K562 (cell line): Measurements from ENCODE around the gene NMT2. TPM values are rescaled to one million over a fixed set of nuclear protein-coding genes. Genes with fewer than 3 reads are reported as not detected.

Experiments used
- ATAC-seq: fragments of 200-7000 bp; cut with Tn5 transposase; 3 replicates; pipeline ENCODE4 v1.9.1; 2020; ENCODE audit warnings: moderate library complexity
- BruUV-seq: library from RNA; stranded (reverse); fragments of 400-500 nt; replicated peaks from 2 replicates; lab custom pipeline; 2021; lab: Mats Ljungman, UMichigan
- CTCF ChIA-PET: fragments of 300-600 bp; formaldehyde crosslinking; extraction: SDS; loops from one replicate; lab custom pipeline; 2021; ENCODE audit warnings: low intra/inter-chr PET ratio; lab: Yijun Ruan, JAX
- POLR2A ChIA-PET: fragments of 300-600, 350-650 bp; sonication (Branson Sonifier 250); formaldehyde crosslinking; extraction: SDS; loops from one replicate; lab custom pipeline; 2021; ENCODE audit warnings: antibody characterized with exemption, inconsistent platforms; lab: Yijun Ruan, JAX
- DNase-seq, 4 experiments: peaks; one replicate each; pipeline versions ENCODE4 v3.0.0 to v3.0.0-alpha.2; 2011 to 2018; ENCODE audit warnings: low spot score in 3 of 4, mixed read lengths in 3 of 4; ENCODE audit errors: extremely low read depth in 1 of 4
- FAIRE-seq: peaks from 2 replicates; lab custom pipeline; 2011; peaks lifted over from hg19 to GRCh38; lab: Jason Lieb, UNC
- H2AFZ ChIP-seq: 2 replicates; pipeline ENCODE4 v1.6.0; 2011; ENCODE audit warnings: low read depth, low read length, control low read depth, inconsistent platforms
- H3K27ac ChIP-seq: fragments of 200-600 bp; 3 replicates; pipeline ENCODE4 v1.8.0; 2011; ENCODE audit warnings: low read depth, mild to moderate bottlenecking, control low read depth, inconsistent platforms, low read length, moderate library complexity, mixed read lengths; ENCODE audit errors: extremely low read depth
- H3K27me3 ChIP-seq, 2 experiments: fragments of 300-600 bp in 1 of 2; 2 replicates in 1 of 2; 3 replicates in 1 of 2; pipeline versions ENCODE4 v1.6.0 to v1.8.0; 2011; ENCODE audit warnings: inconsistent platforms in 2 of 2, low read length in 2 of 2, mild to moderate bottlenecking in 1 of 2, mixed read lengths in 1 of 2, moderate library complexity in 1 of 2; ENCODE audit not compliant: control insufficient read depth in 2 of 2, insufficient read depth in 2 of 2
- H3K36me3 ChIP-seq: fragments of 300-600 bp; 3 replicates; pipeline ENCODE4 v1.8.0; 2011; ENCODE audit warnings: mild to moderate bottlenecking, low read length, inconsistent platforms; ENCODE audit not compliant: control insufficient read depth, insufficient read depth
- H3K4me1 ChIP-seq, 2 experiments: fragments of 200-600 bp in 1 of 2; replicated peaks in 1 of 2; 2 replicates in 1 of 2; 3 replicates in 1 of 2; pipeline versions ENCODE4 v1.5.1 to v1.8.0; 2011; ENCODE audit warnings: inconsistent platforms in 2 of 2, low read length in 2 of 2, mild to moderate bottlenecking in 1 of 2, mixed read lengths in 1 of 2, moderate library complexity in 1 of 2; ENCODE audit not compliant: control insufficient read depth in 2 of 2, insufficient read depth in 2 of 2
- H3K4me2 ChIP-seq: 2 replicates; pipeline ENCODE4 v1.6.1; 2011; ENCODE audit warnings: low read length, control low read depth, inconsistent platforms, mixed read lengths; ENCODE audit not compliant: insufficient read depth
- H3K4me3 ChIP-seq: fragments of 200-600 bp; sonication (generic), shearing (Covaris generic); 2 replicates; pipeline ENCODE4 v1.5.1; 2016; ENCODE audit warnings: control low read depth, inconsistent platforms
- H3K79me2 ChIP-seq: fragments of 200-600 bp; 3 replicates; pipeline ENCODE4 v1.8.0; 2011; ENCODE audit warnings: low read length, inconsistent platforms; ENCODE audit not compliant: control insufficient read depth, insufficient read depth
- H3K9ac ChIP-seq, 2 experiments: 2 replicates each; pipeline versions ENCODE4 v1.6.0 to v1.6.1; 2011; ENCODE audit warnings: low read depth in 2 of 2, low read length in 2 of 2, control low read depth in 1 of 2, inconsistent platforms in 1 of 2, mild to moderate bottlenecking in 1 of 2, mixed read lengths in 1 of 2; ENCODE audit not compliant: insufficient read depth in 1 of 2
- H3K9me1 ChIP-seq: one replicate; pipeline ENCODE4 v1.6.0; 2011; ENCODE audit warnings: inconsistent platforms, mild to moderate bottlenecking, low read length, moderate library complexity; ENCODE audit not compliant: control insufficient read depth, insufficient read depth
- H3K9me3 ChIP-seq: replicated peaks from 2 replicates; pipeline ENCODE4 v1.5.1; 2011; ENCODE audit warnings: low read depth, low read length, inconsistent platforms; ENCODE audit not compliant: control insufficient read depth, insufficient read depth
- H4K20me1 ChIP-seq: replicated peaks from 2 replicates; pipeline ENCODE4 v1.6.1; 2011; ENCODE audit warnings: low read length, inconsistent platforms, mixed read lengths; ENCODE audit not compliant: control insufficient read depth, insufficient read depth
- BRF2 ChIP-seq: IDR thresholded peaks from 3 replicates; pipeline ENCODE4 v1.6.1; 2011; ENCODE audit warnings: borderline replicate concordance, mild to moderate bottlenecking; ENCODE audit not compliant: insufficient read length, insufficient read depth
- HMGXB4 ChIP-seq: sonication (generic); formaldehyde crosslinking; IDR thresholded peaks from 2 replicates; pipeline ENCODE4 v1.8.1; 2023; ENCODE audit warnings: mild to moderate bottlenecking, missing genetic modification reagents
- MAZ ChIP-seq, 2 experiments: fragments of 450-650 bp in 1 of 2; sonication (generic) in 1 of 2; formaldehyde crosslinking; IDR thresholded peaks in 1 of 2; conservative IDR thresholded peaks in 1 of 2; 2 replicates each; pipeline versions ENCODE4 v1.4.0 to v1.5.0; 2020; ENCODE audit warnings: mild to moderate bottlenecking in 1 of 2, missing genetic modification reagents in 1 of 2
- MYC ChIP-seq, 2 experiments: fragments of 250-450 bp in 1 of 2; sonication (Bioruptor Pico) in 1 of 2; IDR thresholded peaks; 2 replicates each; pipeline versions ENCODE4 v1.5.1 to v1.6.1; 2012 to 2021; ENCODE audit warnings: low read depth in 2 of 2, borderline replicate concordance in 1 of 2, improper control_type of control experiment in 1 of 2, low read length in 1 of 2, mild to moderate bottlenecking in 1 of 2, moderate library complexity in 1 of 2
- NR2C1 ChIP-seq, 2 experiments: fragments of 450-650 bp; IDR thresholded peaks; 2 replicates each; pipeline ENCODE4 v1.6.1; 2017; ENCODE audit warnings: mild to moderate bottlenecking in 2 of 2, antibody characterized with exemption in 1 of 2, inconsistent platforms in 1 of 2, missing compliant biosample characterization in 1 of 2, missing genetic modification characterization in 1 of 2
- PTTG1 ChIP-seq: fragments of 450-650 bp; IDR thresholded peaks from 2 replicates; pipeline ENCODE4 v1.6.1; 2016; ENCODE audit warnings: low read depth, mild to moderate bottlenecking, missing genetic modification characterization, missing compliant biosample characterization
- RBM39 ChIP-seq: fragments of 200-400 bp; formaldehyde crosslinking; optimal IDR thresholded peaks from 2 replicates; pipeline ENCODE3; 2018; ENCODE audit warnings: low read depth, low read length
- SMAD2 ChIP-seq: fragments of 150-350 bp; IDR thresholded peaks from 2 replicates; pipeline ENCODE4 v1.6.1; 2014; ENCODE audit warnings: low read depth, mild to moderate bottlenecking, low read length
- TCF7 ChIP-seq: sonication (generic); IDR thresholded peaks from 2 replicates; pipeline ENCODE4 v1.6.1; 2016; ENCODE audit warnings: antibody characterized with exemption, borderline replicate concordance
- ZBTB7A ChIP-seq: IDR thresholded peaks from 2 replicates; pipeline ENCODE4 v1.6.1; 2011; ENCODE audit warnings: low read depth, mild to moderate bottlenecking, low read length, moderate library complexity, borderline replicate concordance; ENCODE audit not compliant: control insufficient read depth
- ZFX ChIP-seq: sonication (generic); formaldehyde crosslinking; IDR thresholded peaks from 2 replicates; pipeline ENCODE4 v1.8.0; 2022; ENCODE audit warnings: mild to moderate bottlenecking, missing genetic modification reagents, moderate library complexity
- ZNF583 ChIP-seq: fragments of 250-450 bp; sonication (Bioruptor Pico); IDR thresholded peaks from 2 replicates; pipeline ENCODE4 v1.4.0; 2020
- ZNF639 ChIP-seq, 2 experiments: fragments of 200-800 bp in 1 of 2; sonication (Bioruptor generic) in 1 of 2; sonication (generic) in 1 of 2; formaldehyde crosslinking in 1 of 2; IDR thresholded peaks in 1 of 2; conservative IDR thresholded peaks in 1 of 2; 2 replicates each; pipeline versions ENCODE4 v1.5.0 to v1.6.1; 2016 to 2020; ENCODE audit warnings: missing compliant biosample characterization in 1 of 2, missing genetic modification characterization in 1 of 2, missing genetic modification reagents in 1 of 2
- WGBS: fragments of 100-300 bp; shearing (Covaris generic); methylation state at CpG from one replicate; pipeline ENCODE4 v1.1.6; 2016; ENCODE audit warnings: low coverage, mixed read lengths; ENCODE audit not compliant: insufficient coverage; ENCODE audit errors: missing lambda C conversion rate; 5-methylcytosine and 5-hydroxymethylcytosine counted together
- in situ Hi-C: fragments of 300-500 bp; cut with MboI; formaldehyde crosslinking; loops from 4 replicates; pipeline ENCODE4 v1.15.0; 2018; ENCODE audit warnings: inconsistent platforms, mixed read lengths
- intact Hi-C: fragments of 100-400 bp; cut with micrococcal nuclease; formaldehyde crosslinking; loops from 2 replicates; pipeline ENCODE4 v1.14.2; 2022
- polyA plus RNA-seq, 8 experiments: library from polyadenylated mRNA; depleted of rRNA in 4 of 8; stranded (reverse) in 5 of 8; unstranded in 3 of 8; fragments of >200 nt; fragmentation: Nextera tagmentation in 2 of 8; fragmentation: Illumina TruSeq in 1 of 8; extraction: Ambion mirVana in 2 of 8; extraction: Trizol in 1 of 8; gene quantifications; 2 replicates each; pipeline versions ENCODE4 v1.2.1 to v1.2.3, GENCODE V29; 2011 to 2014; ENCODE audit warnings: inconsistent platforms in 1 of 8, missing spikeins in 1 of 8
- total RNA-seq, 7 experiments: library from RNA; depleted of rRNA in 6 of 7; stranded (reverse); fragments of >200 nt in 6 of 7; fragmentation: Illumina TruSeq in 2 of 7; extraction: Trizol in 2 of 7; gene quantifications; 2 replicates each; pipeline versions ENCODE4 v1.2.1 to v1.2.3, GENCODE V29; 2011 to 2021; ENCODE audit warnings: low replicate concordance in 1 of 7

NMT2 gene
- total and polyA plus RNA-seq, 9 of the 15 experiments (the other 6 are each of a cell fraction or from before 2014, with no cell fraction given), result 5.2 to 15.9 (median 10.8) TPM

GRCh38 chr10:15167411-15168290 lies 842 bp downstream of the NMT2 start:
- in situ Hi-C loops, result no loop called here
- ATAC-seq (peak; percentile 77), DNase-seq (peak; percentile 20 to 59 (median 40)), FAIRE-seq (peak; percentile 75)
- Histone ChIP-seq H3K9me1 (no peaks in the 10 kb centered on the region), H3K27me3 (no peaks in the 10 kb centered on the region), H3K4me2 (peak overlapping the region; percentile 92), H3K9me3 (no peaks in the 10 kb centered on the region), H2AFZ (peak overlapping the region; percentile 97), H3K79me2 (no peaks in the 10 kb centered on the region), H3K4me3 (peak overlapping the region; percentile 72), H4K20me1 (no peaks in the 10 kb centered on the region), H3K36me3 (no peaks in the 10 kb centered on the region), H3K9ac (peak overlapping the region; percentile 64 to 97; a peak in 3 of 4 replicates), H3K4me1 (peaks cover 13 to 18% of the 10 kb centered on the region in 2 experiments), H3K27ac (peak overlapping the region; percentile 65; the same call in 1 of the 3 replicates)
- BruUV-seq, result no TSS peak
- ChIA-PET CTCF (no interaction called here), POLR2A (interaction anchor here (1.0 kb wide), 1 partner anchor 16 kb away, joined by 3 read pairs; no protein-coding TSS in a partner anchor)
- WGBS, result 2% methylated on average over 33 of the region's 54 CpGs
- intact Hi-C loops, result no loop called here
- TF ChIP-seq TCF7 (no peak), ZFX (peak; percentile 73), ZBTB7A (peak; percentile 94), MYC (IDR thresholded peaks at IDR 0.05; ENCODE audit: low read depth, low read length) (no peak), MYC (CRISPR knock-in tag; IDR thresholded peaks at IDR 0.05; ENCODE audit: borderline replicate concordance, low read depth) (peak; percentile 27; the same call in 1 of the 2 replicates), MAZ (CRISPR knock-in tag; conservative IDR thresholded peaks at IDR 0.05 in 1 of 2, IDR thresholded peaks at IDR 0.05 in 1 of 2) (peak in 1 of 2 experiments; percentile 43; a peak in 2 of 4 replicates), HMGXB4 (CRISPR knock-in tag) (no peak), BRF2 (no peak), PTTG1 (tag) (no peak), SMAD2 (no peak), ZNF583 (CRISPR knock-in tag) (no peak), RBM39 (no peak), NR2C1 (IDR thresholded peaks at IDR 0.05) (no peak), NR2C1 (tag; IDR thresholded peaks at IDR 0.05) (no peak), ZNF639 (CRISPR knock-in tag; conservative IDR thresholded peaks at IDR 0.05 in 1 of 2, IDR thresholded peaks at IDR 0.05 in 1 of 2) (0 out of 4 replicates have a peak, but pooled peaks of 1 of the 2 experiments have one; percentile 26)
